ENCODE measurements around the gene KLHL40.
"Not testable (repeated sequence)": the region's sequence is repeated elsewhere in the genome, so short reads cannot be mapped to it uniquely, and the experiment has no call there.

The KLHL40 gene

GRCh38 chr3:42705962-42706585, 20.7 kb downstream of the KLHL40 start:
- DNase-seq, result no peak

GRCh38 chr3:42706721-42707619, 21.6 kb downstream of the KLHL40 start:
- DNase-seq, result no peak

DNA sequence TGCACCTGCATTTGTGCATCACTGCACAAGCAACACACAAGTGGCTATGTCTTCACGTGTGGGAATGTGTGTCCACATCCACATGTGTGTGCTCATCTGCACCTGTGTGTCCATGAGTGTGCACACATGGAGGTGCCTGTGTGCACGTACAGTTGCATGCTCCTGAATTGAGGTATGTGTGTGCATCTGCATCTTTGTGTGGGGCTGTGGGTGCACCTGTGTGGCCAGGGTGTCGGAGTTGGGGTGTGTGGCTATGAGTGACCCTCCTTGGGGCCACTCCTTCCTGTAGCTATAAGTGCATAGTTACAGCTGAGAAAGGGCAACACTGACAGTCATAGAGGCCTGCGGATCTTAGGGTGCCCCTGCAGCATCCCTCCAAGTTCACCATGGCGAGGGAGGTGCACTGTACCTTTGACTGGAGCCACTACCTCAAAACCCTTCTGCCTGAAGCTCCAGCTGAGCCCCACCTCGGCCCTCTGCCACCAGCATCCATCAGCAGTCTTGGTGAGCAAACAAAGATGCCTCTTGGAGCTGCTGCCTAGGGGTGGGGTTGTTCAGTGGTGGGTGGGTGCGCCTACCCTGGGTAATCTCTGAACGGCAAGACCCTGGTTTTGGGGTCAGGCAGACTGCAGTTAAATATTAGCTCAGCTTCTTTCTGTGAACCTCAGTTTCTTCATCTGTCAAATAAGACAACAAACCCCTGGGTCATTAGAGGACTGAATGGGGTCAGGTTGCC, 22.5 kb downstream of the KLHL40 start:
- no peak for DNase-seq

GRCh38 chr3:42708611-42709151, 23.3 kb downstream of the KLHL40 start:
- no peak for DNase-seq

DNA sequence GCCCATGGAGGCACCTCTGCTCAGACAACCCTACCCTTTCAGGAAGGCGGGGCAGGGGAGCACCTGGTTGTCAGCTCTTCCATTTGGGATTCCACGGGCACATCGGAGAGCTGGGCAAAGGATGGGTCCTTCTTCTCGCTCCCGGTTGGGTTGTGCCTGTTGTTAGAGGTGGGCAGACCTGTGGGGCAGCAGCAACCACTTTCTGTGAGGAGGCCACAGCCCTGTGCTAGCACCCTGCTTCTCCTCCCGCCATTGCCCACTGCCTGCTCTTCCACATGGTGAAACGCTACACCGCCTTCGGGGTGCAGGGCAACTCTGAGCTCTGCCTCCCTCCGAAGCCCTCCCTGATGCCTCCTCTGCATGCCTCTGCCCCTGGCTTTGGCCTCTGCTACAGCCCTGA, 24.3 kb downstream of the KLHL40 start:
- no peak for DNase-seq

- no peak for DNase-seq
These were observed 25.1 kb downstream of the KLHL40 start for GRCh38 chr3:42710323-42711021.

DNA sequence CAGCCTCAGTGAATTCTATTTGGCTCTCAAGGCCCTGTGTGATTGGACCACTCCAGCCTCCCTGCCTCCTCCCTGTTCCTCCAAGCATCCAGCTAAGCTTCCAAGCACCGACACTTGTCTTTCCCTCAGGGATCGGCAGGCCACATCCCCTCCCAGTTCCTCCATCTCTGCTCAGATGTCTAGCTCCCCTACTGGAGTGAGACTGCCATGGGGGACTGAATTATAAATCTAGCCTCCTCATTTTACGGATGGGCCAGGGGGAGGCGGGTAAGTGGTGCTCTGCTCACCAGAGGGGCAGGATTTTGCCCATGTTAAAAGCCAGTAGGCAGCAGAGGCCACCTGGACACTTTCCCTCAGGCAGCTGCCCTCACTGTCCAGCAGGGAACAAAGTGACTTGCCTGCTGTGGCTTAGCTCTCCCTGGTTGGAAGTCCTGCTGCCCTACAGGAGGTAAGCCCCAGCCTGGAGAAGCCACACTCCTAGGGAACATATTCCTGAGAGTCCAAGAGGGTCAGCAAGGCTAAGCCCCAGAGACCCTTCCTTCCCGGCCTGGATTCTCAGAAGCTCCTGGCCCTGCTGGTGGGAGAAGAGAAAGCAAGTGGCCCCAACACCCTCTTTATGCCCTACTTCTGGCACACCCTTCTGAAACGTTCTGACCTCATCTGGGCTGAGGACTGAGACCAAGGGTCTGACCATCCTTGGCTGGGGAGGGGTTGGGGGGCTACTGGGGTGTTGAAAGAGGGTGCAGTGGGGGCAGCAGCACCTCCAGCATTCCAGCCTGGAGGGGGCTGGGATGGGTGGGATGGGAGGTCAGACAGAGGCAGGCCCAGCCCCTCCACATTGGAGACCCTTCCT, 26.4 kb downstream of the KLHL40 start:
- no peak for DNase-seq

DNA sequence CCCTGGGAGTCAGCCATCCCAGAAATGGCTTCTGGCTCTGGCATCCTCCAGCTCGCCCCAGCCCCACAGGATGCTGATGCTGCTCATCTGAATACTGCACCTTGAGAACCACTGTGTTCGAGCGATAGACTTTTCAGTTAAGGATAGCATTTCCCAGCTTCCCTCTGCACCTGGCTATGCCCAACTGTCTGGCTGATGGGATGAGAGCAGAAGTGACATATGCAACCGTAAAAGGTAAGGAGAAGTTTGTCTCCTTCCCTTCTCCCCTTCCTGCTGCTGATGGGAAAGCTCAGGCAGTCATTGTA, 27.0 kb downstream of the KLHL40 start:
- DNase-seq, result no peak

GRCh38 chr3:42712688-42713372, 27.5 kb downstream of the KLHL40 start:
- no peak for DNase-seq

GRCh38 chr3:42713747-42714146, 28.4 kb downstream of the KLHL40 start:
- DNase-seq, result no peak

GRCh38 chr3:42714171-42714852, 29.0 kb downstream of the KLHL40 start:
- DNase-seq, result no peak

- no peak for DNase-seq
These were observed 32.0 kb downstream of the KLHL40 start for GRCh38 chr3:42717306-42717705.

DNA sequence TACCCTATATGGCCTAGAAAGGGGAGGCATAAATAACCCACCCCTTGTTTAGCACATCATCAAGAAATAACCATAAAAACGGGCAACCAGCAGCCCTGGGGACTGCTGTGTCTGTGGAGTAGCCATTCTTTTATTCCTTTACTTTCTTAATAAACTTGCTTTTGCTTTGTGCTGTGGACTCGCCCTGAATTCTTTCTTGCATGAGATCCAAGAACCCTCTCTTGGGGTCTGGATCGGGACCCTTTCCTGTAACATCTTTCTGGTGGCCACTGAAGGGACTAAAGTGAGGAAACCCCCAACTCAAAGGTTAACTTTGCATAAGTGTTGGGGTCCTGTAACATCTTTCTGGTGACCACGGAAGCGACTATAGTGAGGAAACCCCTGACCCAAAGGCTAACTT, 33.0 kb downstream of the KLHL40 start:
- DNase-seq, result no peak

DNA sequence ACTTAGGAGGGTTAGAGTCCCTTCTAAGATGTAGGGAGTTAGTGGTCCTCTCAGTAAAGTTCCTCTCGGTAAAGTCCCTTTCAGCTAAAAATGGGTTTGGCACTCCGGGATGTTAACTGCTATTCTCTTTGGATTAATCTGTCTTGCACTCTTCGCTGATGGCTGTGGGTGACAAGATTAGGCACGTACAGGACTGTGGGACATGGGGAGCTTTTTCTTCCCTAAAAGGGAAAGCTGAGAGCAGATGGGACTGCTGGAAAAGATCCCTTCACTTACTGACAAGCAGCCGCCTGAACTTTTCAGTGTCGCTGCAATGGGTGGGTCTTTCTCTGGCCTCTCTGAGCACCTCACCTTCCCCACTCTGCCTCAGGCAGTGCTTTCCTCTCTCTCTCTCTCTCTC, 33.7 kb downstream of the KLHL40 start:
- no peak for DNase-seq

- DNase-seq, result no peak
These were observed 34.8 kb downstream of the KLHL40 start for GRCh38 chr3:42720126-42720525.

DNA sequence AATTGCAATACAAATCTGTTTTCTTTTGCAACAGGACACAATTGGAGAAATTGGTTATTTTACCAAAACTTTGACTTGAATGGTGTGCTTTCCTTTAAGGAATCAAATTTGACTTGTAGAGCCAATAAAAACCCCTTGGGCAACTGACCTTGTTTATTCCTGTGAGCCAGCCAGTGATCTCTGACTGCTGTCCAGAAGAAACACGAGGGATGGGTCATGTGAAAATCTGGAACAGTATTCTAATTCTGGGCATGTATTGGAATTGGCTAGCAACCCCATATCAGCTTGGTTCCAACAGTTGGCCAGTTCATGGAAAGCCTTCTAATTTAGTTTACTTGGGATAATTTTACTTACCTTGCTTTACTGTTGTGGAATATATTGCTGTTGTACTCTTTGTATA, 36.4 kb downstream of the KLHL40 start:
- no peak for DNase-seq

GRCh38 chr3:42722442-42722841, 37.1 kb downstream of the KLHL40 start:
- not testable (repeated sequence) for DNase-seq

DNA sequence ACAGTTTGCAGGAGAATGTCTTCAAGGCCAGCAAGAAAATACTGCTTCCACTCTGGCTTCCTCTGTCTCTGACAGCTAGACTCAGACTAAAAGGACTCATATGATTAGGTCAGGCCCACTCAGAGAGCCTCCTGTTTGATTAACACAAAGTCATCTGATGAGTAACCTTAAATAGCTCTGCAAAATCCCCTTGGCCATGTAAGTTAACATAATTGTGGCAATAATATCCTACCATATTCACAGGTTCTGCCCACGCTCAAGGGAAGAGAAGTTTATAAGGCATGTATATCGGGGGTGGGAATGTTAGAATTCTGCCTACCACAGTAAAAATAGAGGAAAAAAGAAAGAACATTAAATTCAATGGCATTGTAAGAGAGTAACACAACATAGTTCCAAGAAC, 37.9 kb downstream of the KLHL40 start:
- no peak for DNase-seq

DNA sequence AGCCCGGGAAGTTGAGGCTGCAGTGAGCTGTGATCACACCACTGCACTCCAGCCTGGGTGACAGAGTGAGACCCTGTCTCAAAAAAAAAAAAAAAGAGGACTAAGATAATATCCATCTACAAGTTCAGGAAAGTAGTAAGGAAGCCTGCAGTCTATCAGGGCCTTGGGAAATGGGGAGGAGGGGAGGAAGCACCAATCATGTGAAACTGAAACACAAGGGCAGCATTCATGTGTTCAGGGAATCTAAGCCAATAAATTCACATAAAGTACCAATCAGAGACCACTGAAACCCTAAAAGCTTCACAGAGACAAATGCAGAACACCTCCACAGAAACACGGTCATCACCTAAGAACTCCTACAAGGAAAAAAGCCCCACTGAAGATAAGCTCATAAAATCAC, 40.1 kb downstream of the KLHL40 start:
- no peak for DNase-seq

- no peak for DNase-seq
These were observed 42.7 kb downstream of the KLHL40 start for GRCh38 chr3:42728056-42728455.

Data from activated naive CD4-positive, alpha-beta T cell treated with anti-CD3 and anti-CD28 coated beads, Interleukin-2, amount 50 U/mL, for 16 hours (primary cell).